CD8-positive, alpha-beta memory T cell (primary cell): ENCODE measurements around the gene MGMT. TPM values are rescaled to one million over a fixed set of nuclear protein-coding genes. Genes with fewer than 3 reads are reported as not detected.

Experiments
- CTCF ChIA-PET: fragments of 350-600 bp; sonication (Branson Sonifier 250); formaldehyde crosslinking; loops from one replicate; lab custom pipeline; 2021; ENCODE audit warnings: antibody characterized with exemption; lab: Charles Lee
- POLR2A ChIA-PET: fragments of 350-600 bp; sonication (Branson Sonifier 250); formaldehyde crosslinking; loops from one replicate; lab custom pipeline; 2021; ENCODE audit warnings: antibody characterized with exemption; lab: Charles Lee
- DNase-seq, 5 donors: peaks; one replicate each; pipeline versions ENCODE4 v3.0.0 to v3.0.0-alpha.2; 2020 to 2022; ENCODE audit warnings: mixed read lengths in 1 of 5
- H3K27ac ChIP-seq: one replicate; pipeline ENCODE4 v1.7.0; 2013; ENCODE audit warnings: low read depth, mild to moderate bottlenecking, low read length, moderate library complexity
- H3K27me3 ChIP-seq: 2 replicates; pipeline ENCODE4 v1.7.0; 2013; ENCODE audit warnings: low read length, mild to moderate bottlenecking; ENCODE audit not compliant: insufficient read depth, poor library complexity, severe bottlenecking
- H3K36me3 ChIP-seq: 2 replicates; pipeline ENCODE4 v1.7.0; 2013; ENCODE audit warnings: mild to moderate bottlenecking, low read length, moderate library complexity; ENCODE audit not compliant: insufficient read depth
- H3K4me1 ChIP-seq: 2 replicates; pipeline ENCODE4 v1.7.0; 2013; ENCODE audit warnings: mild to moderate bottlenecking, low read length, moderate library complexity; ENCODE audit not compliant: insufficient read depth
- H3K4me3 ChIP-seq: 2 replicates; pipeline ENCODE4 v1.7.0; 2013; ENCODE audit warnings: mild to moderate bottlenecking, low read length
- H3K9me3 ChIP-seq: 2 replicates; pipeline ENCODE4 v1.7.0; 2013; ENCODE audit warnings: mild to moderate bottlenecking, low read length
- H3K27ac Mint-ChIP-seq, 8 donors: one replicate each; pipeline ENCODE4 v1.8.0; 2020 to 2021; ENCODE audit warnings: mixed read lengths in 8 of 8, mild to moderate bottlenecking in 6 of 8, inconsistent platforms in 3 of 8, moderate library complexity in 3 of 8
- H3K27me3 Mint-ChIP-seq, 2 donors: one replicate each; pipeline ENCODE4 v1.8.0; 2020 to 2021; ENCODE audit warnings: mixed read lengths in 2 of 2, mild to moderate bottlenecking in 1 of 2, moderate library complexity in 1 of 2
- H3K36me3 Mint-ChIP-seq, 3 donors: one replicate each; pipeline ENCODE4 v1.8.0; 2020 to 2021; ENCODE audit warnings: mixed read lengths in 3 of 3, inconsistent platforms in 1 of 3, mild to moderate bottlenecking in 1 of 3
- H3K4me1 Mint-ChIP-seq, 3 donors: one replicate each; pipeline ENCODE4 v1.8.0; 2020 to 2021; ENCODE audit warnings: mixed read lengths in 3 of 3, inconsistent platforms in 1 of 3, mild to moderate bottlenecking in 1 of 3
- H3K4me3 Mint-ChIP-seq, 7 donors: one replicate each; pipeline ENCODE4 v1.8.0; 2020 to 2021; ENCODE audit warnings: mixed read lengths in 7 of 7, mild to moderate bottlenecking in 6 of 7, moderate library complexity in 4 of 7, inconsistent platforms in 2 of 7
- H3K9me3 Mint-ChIP-seq, 5 donors: one replicate each; pipeline ENCODE4 v1.8.0; 2020 to 2022; ENCODE audit warnings: mixed read lengths in 5 of 5, mild to moderate bottlenecking in 3 of 5, moderate library complexity in 2 of 5, inconsistent platforms in 1 of 5
- polyA plus RNA-seq: library from polyadenylated mRNA; unstranded; fragments of 300-500 nt; fragmentation: Illumina TruSeq; gene quantifications from one replicate; pipeline ENCODE4 v1.2.3, GENCODE V29; 2021
- total RNA-seq, 2 experiments: library from RNA; stranded (reverse); gene quantifications; one replicate each; pipeline ENCODE4 v1.2.3, GENCODE V29; 2021

The MGMT gene
- total and polyA plus RNA-seq, 3 experiments from 2014 or later, result 19.7 to 31.7 (median 22.4) TPM

- Histone ChIP-seq H3K4me1 (no peaks in the 10 kb centered on the region), H3K9me3 (no peaks in the 10 kb centered on the region), H3K36me3 (no peaks in the 10 kb centered on the region), H3K27ac (no peak overlapping the region), H3K27me3 (no peaks in the 10 kb centered on the region), H3K4me3 (no peak overlapping the region)
- Mint-ChIP-seq H3K36me3 (peaks cover 11 to 52% (median 31%) of the 10 kb centered on the region in 3 donors), H3K9me3 (peaks cover 10 to 54% (median 35%) of the 10 kb centered on the region in 5 donors), H3K27ac (no peak overlapping the region), H3K4me3 (no peak overlapping the region), H3K4me1 (no peaks in the 10 kb centered on the region), H3K27me3 (peaks cover 0 to 2% of the 10 kb centered on the region in 2 donors)
- ChIA-PET POLR2A (no interaction called here), CTCF (no interaction called here)
- DNase-seq, result no peak
These were observed 275.1 kb downstream of the MGMT start for GRCh38 chr10:129741978-129742741.

GRCh38 chr10:129742742-129743550 is 275.9 kb downstream of the MGMT start:
- no peak overlapping the region for H3K27ac ChIP-seq
- no peak overlapping the region for H3K4me3 Mint-ChIP-seq
- no peaks in the 10 kb centered on the region for H3K27me3 ChIP-seq
- peaks cover 11 to 60% (median 34%) of the 10 kb centered on the region in 3 donors for H3K36me3 Mint-ChIP-seq
- H3K4me1 Mint-ChIP-seq, result no peaks in the 10 kb centered on the region
- H3K9me3 ChIP-seq, result no peaks in the 10 kb centered on the region
- no peak for DNase-seq
- no peak overlapping the region for H3K27ac Mint-ChIP-seq
- peaks cover 0 to 2% of the 10 kb centered on the region in 2 donors for H3K27me3 Mint-ChIP-seq
- CTCF ChIA-PET, result no interaction called here
- peaks cover 17 to 62% (median 41%) of the 10 kb centered on the region in 5 donors for H3K9me3 Mint-ChIP-seq
- no peaks in the 10 kb centered on the region for H3K36me3 ChIP-seq
- POLR2A ChIA-PET, result no interaction called here
- H3K4me3 ChIP-seq, result no peak overlapping the region
- H3K4me1 ChIP-seq, result no peaks in the 10 kb centered on the region

- H3K36me3 Mint-ChIP-seq, result peaks cover 13 to 63% (median 36%) of the 10 kb centered on the region in 3 donors
- POLR2A ChIA-PET, result no interaction called here
- H3K9me3 ChIP-seq, result peaks cover 7% of the 10 kb centered on the region
These were observed 276.7 kb downstream of the MGMT start for GRCh38 chr10:129743738-129744133.

GRCh38 chr10:129744134-129745111 is 277.4 kb downstream of the MGMT start:
- Histone ChIP-seq H3K9me3 (peaks cover 14% of the 10 kb centered on the region), H3K4me1 (no peaks in the 10 kb centered on the region), H3K27ac (no peak overlapping the region), H3K27me3 (no peaks in the 10 kb centered on the region), H3K4me3 (no peak overlapping the region), H3K36me3 (no peaks in the 10 kb centered on the region)
- POLR2A ChIA-PET, result no interaction called here
- Mint-ChIP-seq H3K27me3 (peaks cover 0 to 2% of the 10 kb centered on the region in 2 donors), H3K4me1 (no peaks in the 10 kb centered on the region), H3K27ac (peak overlapping the region in 1 of 8 donors; percentile 79), H3K36me3 (peaks cover 16 to 63% (median 36%) of the 10 kb centered on the region in 3 donors), H3K4me3 (peak overlapping the region in 1 of 7 donors; percentile 66), H3K9me3 (peaks cover 32 to 64% (median 50%) of the 10 kb centered on the region in 5 donors)
- DNase-seq, result no peak
- CTCF ChIA-PET, result no interaction called here

More at GRCh38 chr10:129743738-129744133, 276.7 kb downstream of the MGMT start:
- no peak for DNase-seq
- peaks cover 0 to 2% of the 10 kb centered on the region in 2 donors for H3K27me3 Mint-ChIP-seq
- no peak overlapping the region for H3K27ac Mint-ChIP-seq
- H3K4me3 ChIP-seq, result no peak overlapping the region
- no peaks in the 10 kb centered on the region for H3K36me3 ChIP-seq
- no peak overlapping the region for H3K27ac ChIP-seq
- no peak overlapping the region for H3K4me3 Mint-ChIP-seq
- no peaks in the 10 kb centered on the region for H3K4me1 Mint-ChIP-seq
- no peaks in the 10 kb centered on the region for H3K4me1 ChIP-seq
- H3K27me3 ChIP-seq, result no peaks in the 10 kb centered on the region
- CTCF ChIA-PET, result no interaction called here
- H3K9me3 Mint-ChIP-seq, result peaks cover 25 to 64% (median 49%) of the 10 kb centered on the region in 5 donors

- CTCF ChIA-PET, result no interaction called here
- H3K4me3 ChIP-seq, result no peak overlapping the region
- Mint-ChIP-seq H3K36me3 (peaks cover 10 to 63% (median 31%) of the 10 kb centered on the region in 3 donors), H3K27me3 (peaks cover 0 to 2% of the 10 kb centered on the region in 2 donors), H3K27ac (peak overlapping the region in 1 of 8 donors; percentile 51), H3K4me3 (no peak overlapping the region), H3K4me1 (no peaks in the 10 kb centered on the region), H3K9me3 (peaks cover 35 to 64% (median 50%) of the 10 kb centered on the region in 5 donors)
- no peak for DNase-seq
- H3K27me3 ChIP-seq, result no peaks in the 10 kb centered on the region
- peaks cover 16% of the 10 kb centered on the region for H3K9me3 ChIP-seq
- no peak overlapping the region for H3K27ac ChIP-seq
- H3K36me3 ChIP-seq, result no peaks in the 10 kb centered on the region
- POLR2A ChIA-PET, result no interaction called here
- no peaks in the 10 kb centered on the region for H3K4me1 ChIP-seq
These were observed 278.2 kb downstream of the MGMT start for GRCh38 chr10:129745186-129745750.

GRCh38 chr10:129754211-129755050 is 287.4 kb downstream of the MGMT start:
- Histone ChIP-seq H3K4me3 (no peak overlapping the region), H3K27ac (no peak overlapping the region), H3K27me3 (no peaks in the 10 kb centered on the region), H3K9me3 (peaks cover 2% of the 10 kb centered on the region), H3K4me1 (no peaks in the 10 kb centered on the region), H3K36me3 (no peaks in the 10 kb centered on the region)
- Mint-ChIP-seq H3K27me3 (no peaks in the 10 kb centered on the region), H3K27ac (no peak overlapping the region), H3K36me3 (peaks cover 16 to 74% (median 30%) of the 10 kb centered on the region in 3 donors), H3K4me1 (peaks cover 4 to 12% (median 10%) of the 10 kb centered on the region in 3 donors), H3K9me3 (peaks cover 37 to 84% (median 48%) of the 10 kb centered on the region in 5 donors), H3K4me3 (no peak overlapping the region)
- DNase-seq, result peak in 1 of 5 donors; percentile 26
- POLR2A ChIA-PET, result no interaction called here
- CTCF ChIA-PET, result no interaction called here
